Activated T-helper 2 cell treated with anti-CD3 and anti-CD28 coated beads, Interferon-gamma antibody, Interleukin-2, Interleukin-4, amounts not matched to agents 10 μg/mL and 5 μg/mL and 100 μg/mL, durations not matched to agents 14 hours and 24 hours and 36 hours (primary cell): ENCODE data around the gene NCLN. TPM values are rescaled to one million over a fixed set of nuclear protein-coding genes. Genes with fewer than 3 reads are reported as not detected.
A peak's percentile ranks its signal among the peaks of the same experiment; 100 is the strongest.

Experiments
- DNase-seq: peaks from one replicate; pipeline ENCODE4 v3.0.0; 2021; ENCODE audit warnings: low spot score
- H3K27ac Mint-ChIP-seq: one replicate; pipeline ENCODE4 v1.8.0; 2021; ENCODE audit warnings: mixed read lengths
- H3K27me3 Mint-ChIP-seq: one replicate; pipeline ENCODE4 v1.8.0; 2021; ENCODE audit warnings: low read depth, mixed read lengths
- H3K36me3 Mint-ChIP-seq: one replicate; pipeline ENCODE4 v1.8.0; 2021; ENCODE audit warnings: low read depth, mixed read lengths
- H3K4me1 Mint-ChIP-seq: one replicate; pipeline ENCODE4 v1.8.0; 2021; ENCODE audit warnings: low read depth, mixed read lengths
- H3K4me3 Mint-ChIP-seq: one replicate; pipeline ENCODE4 v1.8.0; 2021; ENCODE audit warnings: low read depth, mild to moderate bottlenecking, moderate library complexity, mixed read lengths
- H3K9me3 Mint-ChIP-seq: one replicate; pipeline ENCODE4 v1.8.0; 2021; ENCODE audit warnings: mixed read lengths
- intact Hi-C: fragments of 100-400 bp; cut with micrococcal nuclease; formaldehyde crosslinking; loops from one replicate; pipeline ENCODE4 v1.15.1; 2023
- total RNA-seq: library from RNA; stranded (reverse); gene quantifications from 2 replicates; pipeline ENCODE4 v1.2.3, GENCODE V29; 2022

Gene NCLN, protein sequence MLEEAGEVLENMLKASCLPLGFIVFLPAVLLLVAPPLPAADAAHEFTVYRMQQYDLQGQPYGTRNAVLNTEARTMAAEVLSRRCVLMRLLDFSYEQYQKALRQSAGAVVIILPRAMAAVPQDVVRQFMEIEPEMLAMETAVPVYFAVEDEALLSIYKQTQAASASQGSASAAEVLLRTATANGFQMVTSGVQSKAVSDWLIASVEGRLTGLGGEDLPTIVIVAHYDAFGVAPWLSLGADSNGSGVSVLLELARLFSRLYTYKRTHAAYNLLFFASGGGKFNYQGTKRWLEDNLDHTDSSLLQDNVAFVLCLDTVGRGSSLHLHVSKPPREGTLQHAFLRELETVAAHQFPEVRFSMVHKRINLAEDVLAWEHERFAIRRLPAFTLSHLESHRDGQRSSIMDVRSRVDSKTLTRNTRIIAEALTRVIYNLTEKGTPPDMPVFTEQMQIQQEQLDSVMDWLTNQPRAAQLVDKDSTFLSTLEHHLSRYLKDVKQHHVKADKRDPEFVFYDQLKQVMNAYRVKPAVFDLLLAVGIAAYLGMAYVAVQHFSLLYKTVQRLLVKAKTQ
- 86.3 and 88.1 TPM in 2 replicates for total RNA-seq

DNA sequence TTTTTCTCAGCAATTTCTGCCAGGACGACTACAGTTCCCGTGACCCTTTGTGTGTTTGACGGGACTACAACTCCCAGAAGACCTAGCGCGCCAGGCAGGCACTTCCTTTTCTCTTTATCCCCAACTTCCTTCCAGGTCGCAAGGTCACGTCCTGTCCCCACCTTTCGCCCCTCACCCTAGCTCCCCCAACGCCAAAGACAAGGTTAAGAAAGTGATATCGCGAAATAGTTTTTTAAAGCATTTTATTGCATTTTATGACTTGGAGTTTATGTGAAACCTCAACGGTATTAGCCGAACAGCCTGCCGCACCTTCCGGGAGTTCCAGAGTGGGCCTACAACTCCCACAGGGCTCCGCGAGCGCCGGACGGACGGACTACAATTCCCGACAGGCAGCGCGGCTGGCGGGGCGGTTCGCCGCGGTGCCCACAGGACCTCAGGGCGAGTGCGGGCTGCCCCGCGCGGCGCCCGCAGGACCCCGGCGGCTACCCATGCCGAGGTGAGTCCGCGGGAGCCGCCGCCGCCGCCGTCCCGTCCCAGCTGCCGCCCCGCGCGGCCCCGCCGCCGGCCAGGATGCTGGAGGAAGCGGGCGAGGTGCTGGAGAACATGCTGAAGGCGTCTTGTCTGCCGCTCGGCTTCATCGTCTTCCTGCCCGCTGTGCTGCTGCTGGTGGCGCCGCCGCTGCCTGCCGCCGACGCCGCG lies at the start of gene NCLN:
TSS of gene NCLN (plus strand) at position 470 of the 699 bp plus-strand sequence. CDS start at position 571, 101 bp downstream.
- Mint-ChIP-seq H3K36me3 (peaks cover 42% of the 10 kb centered on the region), H3K4me3 (peak within 1 kb of the TSS; percentile 89), H3K4me1 (peaks cover 37% of the 10 kb centered on the region), H3K27me3 (no peaks in the 10 kb centered on the region), H3K9me3 (no peaks in the 10 kb centered on the region), H3K27ac (peak within 1 kb of the TSS; percentile 90)
- intact Hi-C loops, result loop anchor here (1.0 to 5.0 kb wide), 2 partner anchors 400 to 577 kb away; partner anchors contain the start of genes APBA3, MRPL54 and THOP1
- peak; percentile 92 for DNase-seq

GRCh38 chr19:3135961-3136683 lies 49.6 kb upstream of the NCLN start, which contains the start of gene GNA15:
Gene GNA15 (plus strand): TSS chr19:3136033. CDS start chr19:3136451, 418 bp downstream.
- intact Hi-C loops, result no loop called here
- peak within 1 kb of the TSS; percentile 74 for H3K27ac Mint-ChIP-seq
- H3K27me3 Mint-ChIP-seq, result no peaks in the 10 kb centered on the region
- peaks cover 34% of the 10 kb centered on the region for H3K4me1 Mint-ChIP-seq
- H3K36me3 Mint-ChIP-seq, result peaks cover 34% of the 10 kb centered on the region
- peak within 1 kb of the TSS; percentile 85 for H3K4me3 Mint-ChIP-seq
- peak; percentile 43 for DNase-seq
- H3K9me3 Mint-ChIP-seq, result no peaks in the 10 kb centered on the region

DNA sequence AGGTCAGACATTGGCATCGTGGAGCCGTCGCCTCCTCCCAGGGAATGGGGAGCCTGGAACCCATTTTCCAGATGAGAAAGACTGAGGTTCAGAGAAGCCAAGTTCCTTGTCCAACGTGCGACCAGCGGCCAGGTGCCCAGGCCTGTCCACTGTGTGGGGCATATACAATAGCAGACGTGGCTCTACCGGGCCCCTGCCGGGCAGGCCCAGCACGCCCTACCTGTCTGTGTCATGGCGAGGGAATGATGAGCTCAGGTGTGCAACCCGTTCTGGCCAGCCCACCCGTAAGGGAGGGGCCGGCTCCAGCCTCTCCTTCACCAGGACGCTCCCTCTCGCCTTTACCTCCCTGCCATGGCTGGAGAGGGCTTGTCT lies 49.1 kb upstream of the NCLN start:
- intact Hi-C loops, result no loop called here
- H3K27me3 Mint-ChIP-seq, result no peaks in the 10 kb centered on the region
- no peak for DNase-seq
- peaks cover 36% of the 10 kb centered on the region for H3K36me3 Mint-ChIP-seq
- no peaks in the 10 kb centered on the region for H3K9me3 Mint-ChIP-seq
- peak overlapping the region; percentile 85 for H3K4me3 Mint-ChIP-seq
- peak overlapping the region; percentile 74 for H3K27ac Mint-ChIP-seq
- peaks cover 35% of the 10 kb centered on the region for H3K4me1 Mint-ChIP-seq

DNA sequence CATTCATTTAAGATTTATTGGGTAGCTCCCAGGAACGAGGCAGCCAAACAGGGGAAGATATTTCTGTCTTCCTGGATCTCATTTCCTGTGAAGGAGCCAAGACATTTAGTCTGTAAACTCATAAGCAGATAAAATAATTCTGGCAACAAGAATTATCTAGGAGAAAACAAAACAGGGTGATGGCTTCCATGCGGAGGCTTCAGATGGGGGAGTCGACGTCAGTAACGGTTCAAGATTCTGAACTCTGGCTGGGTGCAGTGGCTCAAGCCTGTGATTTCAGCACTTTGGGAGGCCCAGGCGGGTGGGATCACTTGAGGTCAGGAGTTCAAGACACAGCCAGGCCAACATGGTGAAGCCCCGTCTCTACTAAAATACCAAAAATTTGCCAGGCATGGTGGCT lies 48.6 kb upstream of the NCLN start:
- peak overlapping the region; percentile 74 for H3K27ac Mint-ChIP-seq
- no peaks in the 10 kb centered on the region for H3K9me3 Mint-ChIP-seq
- intact Hi-C loops, result no loop called here
- no peak for DNase-seq
- peaks cover 40% of the 10 kb centered on the region for H3K36me3 Mint-ChIP-seq
- H3K4me1 Mint-ChIP-seq, result peaks cover 40% of the 10 kb centered on the region
- H3K4me3 Mint-ChIP-seq, result peak overlapping the region; percentile 85
- H3K27me3 Mint-ChIP-seq, result no peaks in the 10 kb centered on the region

DNA sequence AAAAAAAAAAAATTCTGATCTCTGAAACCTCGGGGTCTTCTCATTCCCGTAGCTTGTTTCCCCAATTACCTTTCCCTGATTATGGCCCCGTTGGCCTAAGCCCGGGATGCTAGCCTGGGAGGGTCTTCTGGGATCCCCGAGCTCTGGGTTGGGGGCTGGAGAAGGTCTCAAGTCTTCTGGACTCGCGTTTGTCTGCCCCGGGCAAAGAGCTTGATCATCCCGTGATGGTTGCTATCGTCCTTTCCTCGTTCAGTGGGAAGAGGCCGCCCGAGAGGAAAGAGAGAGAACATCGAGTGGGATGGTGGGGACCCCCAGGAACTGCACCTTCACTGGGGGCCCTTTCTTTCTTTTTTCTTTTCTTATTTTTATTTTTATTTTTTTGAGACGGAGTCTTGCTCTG lies 47.5 kb upstream of the NCLN start:
- H3K27ac Mint-ChIP-seq, result no peak overlapping the region
- no peaks in the 10 kb centered on the region for H3K27me3 Mint-ChIP-seq
- H3K4me1 Mint-ChIP-seq, result peaks cover 39% of the 10 kb centered on the region
- H3K36me3 Mint-ChIP-seq, result peaks cover 48% of the 10 kb centered on the region
- H3K4me3 Mint-ChIP-seq, result peak overlapping the region; percentile 76
- DNase-seq, result no peak
- no peaks in the 10 kb centered on the region for H3K9me3 Mint-ChIP-seq
- intact Hi-C loops, result no loop called here

DNA sequence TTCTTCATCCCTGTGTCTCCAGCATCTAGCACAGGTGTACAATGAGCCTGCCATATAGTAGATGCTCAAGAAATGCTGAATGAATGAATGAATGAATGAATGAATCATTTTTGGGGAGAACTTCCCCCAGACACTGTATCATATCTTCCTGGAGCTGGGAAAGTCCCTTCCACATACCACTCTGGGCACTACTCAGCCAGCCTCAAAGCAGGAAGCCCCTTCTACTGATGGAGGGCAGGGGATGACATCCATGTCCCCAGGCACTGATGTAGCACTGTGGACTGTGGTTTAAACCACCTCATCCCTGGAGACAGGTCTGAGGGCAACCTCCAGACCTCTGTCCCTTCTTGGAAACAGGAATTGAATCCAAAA lies 45.1 kb upstream of the NCLN start:
- Mint-ChIP-seq H3K4me1 (peaks cover 29% of the 10 kb centered on the region), H3K27ac (peak overlapping the region; percentile 79), H3K4me3 (peak overlapping the region; percentile 70), H3K36me3 (peaks cover 50% of the 10 kb centered on the region), H3K27me3 (no peaks in the 10 kb centered on the region), H3K9me3 (no peaks in the 10 kb centered on the region)
- intact Hi-C loops, result no loop called here
- no peak for DNase-seq

GRCh38 chr19:3142292-3142670 lies 43.4 kb upstream of the NCLN start:
- no peak for DNase-seq
- H3K4me1 Mint-ChIP-seq, result peaks cover 35% of the 10 kb centered on the region
- peak overlapping the region; percentile 76 for H3K27ac Mint-ChIP-seq
- intact Hi-C loops, result loop anchor here (1.0 to 2.0 kb wide), 3 partner anchors 9 to 21 kb away; no protein-coding TSS in a partner anchor
- peak overlapping the region; percentile 18 for H3K4me3 Mint-ChIP-seq
- no peaks in the 10 kb centered on the region for H3K9me3 Mint-ChIP-seq
- H3K27me3 Mint-ChIP-seq, result no peaks in the 10 kb centered on the region
- peaks cover 55% of the 10 kb centered on the region for H3K36me3 Mint-ChIP-seq

DNA sequence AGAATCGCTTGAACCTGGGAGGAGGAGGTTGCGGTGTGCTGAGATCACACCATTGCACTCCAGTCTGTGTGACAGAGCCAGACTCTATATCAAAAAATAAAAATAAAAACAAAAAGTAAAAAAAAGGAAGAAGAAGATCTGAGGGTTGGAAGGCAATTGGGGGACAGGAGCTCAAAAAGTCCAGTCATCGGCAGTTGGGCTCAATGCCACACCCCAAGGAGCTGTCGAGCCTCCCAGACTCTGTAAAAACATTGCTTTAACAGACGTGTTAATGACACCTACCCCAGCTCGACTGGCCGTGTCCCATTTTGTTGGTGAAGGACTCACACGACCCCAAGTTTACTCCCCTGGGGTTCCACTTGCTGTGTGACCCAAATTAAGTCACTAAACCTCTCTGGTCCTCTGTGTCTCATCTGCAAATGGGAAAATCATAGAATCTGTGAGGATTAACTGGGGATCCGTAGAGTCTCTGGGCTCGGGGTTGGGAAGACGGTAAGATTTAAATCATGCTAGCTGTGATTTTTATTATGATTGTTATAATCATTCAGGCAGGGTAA lies 42.9 kb upstream of the NCLN start:
- Mint-ChIP-seq H3K9me3 (no peaks in the 10 kb centered on the region), H3K27ac (peak overlapping the region; percentile 76), H3K4me1 (peaks cover 35% of the 10 kb centered on the region), H3K27me3 (no peaks in the 10 kb centered on the region), H3K4me3 (no peak overlapping the region), H3K36me3 (peaks cover 52% of the 10 kb centered on the region)
- no peak for DNase-seq
- intact Hi-C loops, result loop anchor here (1.0 to 2.0 kb wide), 3 partner anchors 10 to 20 kb away; no protein-coding TSS in a partner anchor

GRCh38 chr19:3145909-3146676 lies 39.6 kb upstream of the NCLN start:
- H3K27ac Mint-ChIP-seq, result peak overlapping the region; percentile 3

GRCh38 chr19:3146677-3147100 lies 39.0 kb upstream of the NCLN start:
- H3K9me3 Mint-ChIP-seq, result no peaks in the 10 kb centered on the region
- H3K27ac Mint-ChIP-seq, result peak overlapping the region; percentile 3
- DNase-seq, result peak; percentile 45
- no peaks in the 10 kb centered on the region for H3K27me3 Mint-ChIP-seq
- H3K4me1 Mint-ChIP-seq, result peaks cover 32% of the 10 kb centered on the region
- no peak overlapping the region for H3K4me3 Mint-ChIP-seq
- intact Hi-C loops, result loop anchor here (1.0 kb wide), 1 partner anchor 17 kb away; no protein-coding TSS in a partner anchor
- peaks cover 56% of the 10 kb centered on the region for H3K36me3 Mint-ChIP-seq

More at GRCh38 chr19:3145909-3146676, 39.6 kb upstream of the NCLN start:
- H3K27me3 Mint-ChIP-seq, result no peaks in the 10 kb centered on the region
- H3K4me1 Mint-ChIP-seq, result peaks cover 34% of the 10 kb centered on the region
- DNase-seq, result no peak
- H3K9me3 Mint-ChIP-seq, result no peaks in the 10 kb centered on the region
- intact Hi-C loops, result loop anchor here (1.0 kb wide), 1 partner anchor 17 kb away; no protein-coding TSS in a partner anchor
- H3K36me3 Mint-ChIP-seq, result peaks cover 61% of the 10 kb centered on the region
- no peak overlapping the region for H3K4me3 Mint-ChIP-seq

DNA sequence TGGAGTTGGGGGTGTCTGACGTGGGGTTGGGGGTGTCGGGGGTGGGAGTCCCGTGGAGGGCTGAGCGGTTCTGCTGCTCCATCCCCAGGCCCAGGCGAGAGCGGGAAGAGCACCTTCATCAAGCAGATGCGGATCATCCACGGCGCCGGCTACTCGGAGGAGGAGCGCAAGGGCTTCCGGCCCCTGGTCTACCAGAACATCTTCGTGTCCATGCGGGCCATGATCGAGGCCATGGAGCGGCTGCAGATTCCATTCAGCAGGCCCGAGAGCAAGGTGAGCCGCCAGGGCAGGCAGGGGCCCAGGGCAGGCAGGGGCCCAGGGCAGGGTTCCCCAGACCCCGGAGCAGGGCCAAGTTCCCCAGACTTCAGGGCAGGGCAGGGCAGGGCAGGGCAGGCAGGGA lies 37.2 kb upstream of the NCLN start:
- no peak overlapping the region for H3K4me3 Mint-ChIP-seq
- peaks cover 44% of the 10 kb centered on the region for H3K36me3 Mint-ChIP-seq
- no peaks in the 10 kb centered on the region for H3K27me3 Mint-ChIP-seq
- DNase-seq, result no peak
- peaks cover 21% of the 10 kb centered on the region for H3K4me1 Mint-ChIP-seq
- H3K27ac Mint-ChIP-seq, result no peak overlapping the region
- intact Hi-C loops, result no loop called here
- no peaks in the 10 kb centered on the region for H3K9me3 Mint-ChIP-seq
